CD4-positive, alpha-beta T cell (primary cell): ENCODE measurements around the gene ZNF823. TPM values are rescaled to one million over a fixed set of nuclear protein-coding genes. Genes with fewer than 3 reads are reported as not detected.

Source experiments
- ATAC-seq: fragments of 200-7000 bp; cut with Tn5 transposase; one replicate; pipeline ENCODE4 v1.10.0; 2022; ENCODE audit warnings: mild to moderate bottlenecking; ENCODE audit not compliant: poor library complexity
- CTCF ChIA-PET: fragments of 350-600 bp; sonication (Branson Sonifier 250); formaldehyde crosslinking; loops from one replicate; lab custom pipeline; 2021; ENCODE audit warnings: antibody characterized with exemption, inconsistent platforms; lab: Charles Lee
- POLR2A ChIA-PET: fragments of 350-600 bp; sonication (Branson Sonifier 250); formaldehyde crosslinking; loops from one replicate; lab custom pipeline; 2021; ENCODE audit warnings: antibody characterized with exemption, inconsistent platforms; lab: Charles Lee
- DNase-seq, 14 experiments: peaks; one replicate each; pipeline ENCODE4 v3.0.0-alpha.2; 2013 to 2020; ENCODE audit warnings: mixed read lengths in 2 of 14
- H3K27ac ChIP-seq, 2 donors: one replicate each; pipeline versions ENCODE4 v1.5.1 to v1.7.0; 2013; ENCODE audit warnings: low read length in 2 of 2, low read depth in 1 of 2, mild to moderate bottlenecking in 1 of 2
- H3K27me3 ChIP-seq, 2 experiments: 1 replicate in 1 of 2; 2 replicates in 1 of 2; pipeline versions ENCODE4 v1.6.1 to v1.7.0; 2013; ENCODE audit warnings: low read length in 2 of 2, control low read depth in 1 of 2, mild to moderate bottlenecking in 1 of 2, moderate library complexity in 1 of 2; ENCODE audit not compliant: insufficient read depth in 2 of 2, control insufficient read depth in 1 of 2
- H3K36me3 ChIP-seq: one replicate; pipeline ENCODE4 v1.6.1; 2013; ENCODE audit warnings: low read length, control low read depth; ENCODE audit not compliant: insufficient read depth
- H3K4me1 ChIP-seq: one replicate; pipeline ENCODE4 v1.6.1; 2013; ENCODE audit warnings: low read length, control low read depth; ENCODE audit not compliant: insufficient read depth
- H3K4me3 ChIP-seq: one replicate; pipeline ENCODE4 v1.5.1; 2013; ENCODE audit warnings: mild to moderate bottlenecking, low read length, moderate library complexity
- H3K9me3 ChIP-seq, 2 experiments: 1 replicate in 1 of 2; 2 replicates in 1 of 2; pipeline versions ENCODE4 v1.6.1 to v1.7.0; 2013; ENCODE audit warnings: low read length in 2 of 2, mild to moderate bottlenecking in 2 of 2, control low read depth in 1 of 2, moderate library complexity in 1 of 2; ENCODE audit not compliant: control insufficient read depth in 1 of 2, insufficient read depth in 1 of 2
- H3K27ac Mint-ChIP-seq: one replicate; pipeline ENCODE4 v1.8.0; 2020; ENCODE audit warnings: mixed read lengths
- H3K27me3 Mint-ChIP-seq: one replicate; pipeline ENCODE4 v1.8.0; 2021; ENCODE audit warnings: mixed read lengths
- H3K36me3 Mint-ChIP-seq: one replicate; pipeline ENCODE4 v1.8.0; 2021; ENCODE audit warnings: low read depth, mixed read lengths
- H3K4me1 Mint-ChIP-seq: one replicate; pipeline ENCODE4 v1.8.0; 2021; ENCODE audit warnings: low read depth, mixed read lengths
- H3K4me3 Mint-ChIP-seq: one replicate; pipeline ENCODE4 v1.8.0; 2020; ENCODE audit warnings: mild to moderate bottlenecking, mixed read lengths
- H3K9me3 Mint-ChIP-seq: one replicate; pipeline ENCODE4 v1.8.0; 2020; ENCODE audit warnings: mixed read lengths
- CTCF ChIP-seq: fragments of 200-600 bp; IDR thresholded peaks from one replicate; pipeline ENCODE4 v1.8.0; 2022; ENCODE audit warnings: antibody characterized with exemption, mild to moderate bottlenecking
- intact Hi-C, 2 experiments: fragments of 100-400 bp; cut with DNase I in 1 of 2; cut with micrococcal nuclease in 1 of 2; formaldehyde crosslinking; loops; one replicate each; pipeline versions ENCODE4 v1.15.1 to v1.9.0; 2023 to 2025; cut with DNase I, micrococcal nuclease
- total RNA-seq, 174 experiments: library from RNA in 2 of 174; stranded (reverse) in 2 of 174; gene quantifications; one replicate each; pipeline ENCODE4 v1.2.3 and lab custom pipeline; 2021 to 2026

The ZNF823 gene
- total RNA-seq, 2 experiments from 2014 or later: 1.7 to 2.2 TPM

GRCh38 chr19:11759805-11760204, 21.1 kb upstream of the ZNF823 start:
- intact Hi-C loops: no loop called here
- Histone ChIP-seq H3K27ac (no peak overlapping the region), H3K27me3 (peaks cover under 1% of the 10 kb centered on the region in 2 experiments), H3K4me3 (no peak overlapping the region), H3K4me1 (no peaks in the 10 kb centered on the region), H3K9me3 (peaks cover 10 to 26% of the 10 kb centered on the region in 2 experiments), H3K36me3 (no peaks in the 10 kb centered on the region)
- H3K27me3 Mint-ChIP-seq: peaks cover 38% of the 10 kb centered on the region
- POLR2A ChIA-PET: no interaction called here
- peaks cover 18% of the 10 kb centered on the region for H3K9me3 Mint-ChIP-seq
- peaks cover 4% of the 10 kb centered on the region for H3K36me3 Mint-ChIP-seq
- no peak overlapping the region for H3K4me3 Mint-ChIP-seq
- TF ChIP-seq CTCF: no peak
- H3K27ac Mint-ChIP-seq: no peak overlapping the region
- no peaks in the 10 kb centered on the region for H3K4me1 Mint-ChIP-seq
- no peak for ATAC-seq
- no peak for DNase-seq
- CTCF ChIA-PET: no interaction called here

DNA sequence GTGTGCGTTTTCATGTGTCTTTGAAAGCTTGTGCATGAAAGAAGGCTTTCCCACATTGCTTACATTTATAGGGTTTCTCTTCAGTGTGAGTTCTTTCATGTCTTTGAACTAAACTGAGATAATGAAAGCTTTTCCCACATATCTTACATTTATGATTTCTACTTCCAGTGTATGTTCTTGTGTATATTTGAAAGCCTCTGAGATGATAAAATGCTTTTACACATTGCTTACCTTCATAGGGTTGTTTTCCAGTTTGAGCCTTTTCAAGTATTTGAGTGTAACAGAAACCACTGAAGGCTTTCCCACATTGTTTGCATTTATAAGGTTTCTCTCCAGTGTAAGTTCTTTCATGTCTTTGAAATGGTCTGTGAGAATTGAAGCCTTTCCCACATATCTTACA, 18.2 kb upstream of the ZNF823 start:
- H3K9me3 ChIP-seq: peaks cover 12 to 42% of the 10 kb centered on the region in 2 experiments
- Mint-ChIP-seq H3K27ac (no peak overlapping the region), H3K27me3 (peaks cover 43% of the 10 kb centered on the region), H3K9me3 (peaks cover 19% of the 10 kb centered on the region), H3K4me3 (no peak overlapping the region), H3K36me3 (peaks cover 10% of the 10 kb centered on the region), H3K4me1 (no peaks in the 10 kb centered on the region)
- H3K27ac ChIP-seq: no peak overlapping the region
- no peak for DNase-seq
- CTCF ChIA-PET: no interaction called here
- no peak for ATAC-seq
- no peak overlapping the region for H3K4me3 ChIP-seq
- H3K4me1 ChIP-seq: no peaks in the 10 kb centered on the region
- POLR2A ChIA-PET: no interaction called here
- TF ChIP-seq CTCF: no peak
- intact Hi-C loops: no loop called here
- H3K36me3 ChIP-seq: no peaks in the 10 kb centered on the region
- peaks cover 3 to 8% of the 10 kb centered on the region in 2 experiments for H3K27me3 ChIP-seq

GRCh38 chr19:11754663-11755062, 15.9 kb upstream of the ZNF823 start:
- Mint-ChIP-seq H3K27ac (no peak overlapping the region), H3K9me3 (peaks cover 30% of the 10 kb centered on the region), H3K36me3 (peaks cover 10% of the 10 kb centered on the region), H3K4me3 (no peak overlapping the region), H3K27me3 (peaks cover 39% of the 10 kb centered on the region), H3K4me1 (no peaks in the 10 kb centered on the region)
- intact Hi-C loops: no loop called here
- Histone ChIP-seq H3K4me1 (no peaks in the 10 kb centered on the region), H3K36me3 (no peaks in the 10 kb centered on the region), H3K27ac (no peak overlapping the region), H3K9me3 (peaks cover 12 to 45% of the 10 kb centered on the region in 2 experiments), H3K27me3 (peaks cover 3 to 8% of the 10 kb centered on the region in 2 experiments), H3K4me3 (no peak overlapping the region)
- ChIA-PET POLR2A (no interaction called here), CTCF (no interaction called here)
- ATAC-seq (no peak), DNase-seq (no peak)
- no peak for TF ChIP-seq CTCF
